ENCODE measurements around the gene PAAF1. TPM values are rescaled to one million over a fixed set of nuclear protein-coding genes. Genes with fewer than 3 reads are reported as not detected.

PAAF1 gene
- total RNA-seq, 2 donors from 2014 or later: 9.5 to 14.6 TPM

DNA sequence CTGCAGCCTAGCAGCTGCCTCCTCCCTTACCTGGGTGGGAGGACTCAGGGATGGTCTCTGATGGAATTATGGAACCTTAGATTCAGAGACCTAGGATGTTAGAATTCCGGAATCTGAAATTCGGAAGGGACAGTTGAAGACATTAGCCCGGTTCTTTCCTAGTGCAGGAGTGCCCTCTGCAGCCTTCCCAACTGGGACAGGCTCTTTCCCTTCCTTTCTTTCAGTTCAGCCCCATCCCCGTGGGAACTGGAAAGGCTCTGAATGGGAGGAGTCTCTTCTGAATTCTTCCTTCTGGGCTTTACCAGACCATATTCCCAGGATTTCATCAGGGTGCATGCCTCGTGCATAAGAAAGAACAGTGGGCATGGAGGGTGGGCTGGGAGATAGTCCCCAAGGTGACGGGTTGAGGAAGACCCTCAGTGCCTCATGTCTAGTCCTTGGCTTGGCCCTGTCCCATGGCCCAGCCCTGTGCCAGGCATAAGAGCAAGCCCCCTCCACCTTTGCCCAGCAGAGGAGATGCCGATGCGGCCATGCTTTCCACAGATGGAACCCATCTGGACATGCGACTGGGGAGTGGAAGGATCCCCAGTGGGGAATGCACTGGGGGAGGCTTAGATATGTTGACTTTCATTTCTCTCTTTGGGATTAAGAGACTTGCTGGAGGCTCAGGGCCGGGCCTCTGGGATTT is 88.4 kb downstream of the PAAF1 start:
- DNase-seq (ENCODE audit: low spot score): peak; percentile 67
- intact Hi-C loops (cut with DNase I): no loop called here

DNA sequence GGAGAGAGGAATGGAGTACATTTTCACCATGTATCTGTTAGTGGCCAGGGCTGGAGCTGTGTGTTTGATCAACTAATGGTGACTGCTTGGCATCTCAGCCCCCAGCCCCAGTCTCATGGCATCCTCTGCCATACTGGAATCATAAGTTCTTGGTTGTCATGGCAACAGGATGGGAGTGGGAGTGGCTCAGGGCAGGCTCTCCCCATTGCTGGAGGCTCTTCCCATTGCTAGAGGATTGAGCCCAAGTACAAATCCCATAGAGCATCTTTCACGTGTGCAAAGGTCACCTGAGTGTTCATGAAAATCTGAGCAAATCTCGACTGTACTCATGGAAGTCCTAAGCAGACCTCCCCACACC is 88.9 kb downstream of the PAAF1 start:
- DNase-seq (ENCODE audit: low spot score): peak; percentile 53
- intact Hi-C loops (cut with DNase I): no loop called here

DNA sequence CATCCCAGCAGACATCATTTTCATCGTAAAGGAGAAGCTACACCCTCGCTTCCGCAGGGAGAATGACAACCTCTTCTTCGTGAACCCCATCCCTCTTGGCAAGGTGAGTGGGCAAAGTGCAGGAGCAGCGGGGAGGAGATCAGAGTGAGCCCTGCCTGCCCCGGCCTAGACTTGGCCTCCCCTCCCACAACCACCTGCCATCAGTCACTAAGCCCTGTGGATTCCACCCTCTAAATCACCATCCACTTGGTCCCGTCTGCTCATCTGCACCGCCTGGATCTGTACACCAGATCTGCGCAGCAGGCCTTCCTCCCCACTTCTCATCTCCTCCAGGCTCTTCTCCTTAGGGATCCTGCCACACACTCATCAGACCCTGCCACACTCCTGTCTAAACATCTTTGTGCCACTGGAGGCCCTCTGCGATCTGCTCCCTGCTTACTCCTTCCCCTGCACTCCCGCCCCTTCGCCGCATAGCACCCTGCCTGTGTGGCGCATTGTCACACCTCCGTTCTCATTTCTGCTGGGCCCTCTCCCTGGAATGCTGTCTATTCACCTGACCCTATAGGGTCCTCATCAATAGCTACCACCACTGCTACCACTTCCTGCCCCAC is 91.7 kb downstream of the PAAF1 start:
- intact Hi-C loops (cut with DNase I): no loop called here
- DNase-seq (ENCODE audit: low spot score): peak; percentile 65

DNA sequence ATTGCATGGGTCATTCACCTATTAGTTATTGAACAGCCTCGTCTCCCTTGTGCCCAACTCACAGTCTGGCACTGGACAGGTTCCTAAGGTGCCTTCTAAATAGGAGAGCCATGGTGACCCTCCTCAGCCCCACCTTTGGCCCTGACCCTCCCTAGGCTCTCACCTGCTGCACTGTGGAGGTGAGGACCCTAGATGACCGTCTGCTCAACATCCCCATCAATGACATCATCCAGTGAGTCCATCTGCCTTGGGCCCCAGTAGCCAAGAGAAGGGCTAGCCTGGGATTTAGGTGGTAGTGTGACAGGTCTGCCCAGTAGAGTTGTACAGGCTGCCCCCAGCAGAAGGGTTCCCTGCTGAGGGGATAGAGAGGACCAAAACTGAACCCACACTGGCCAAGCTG is 92.3 kb downstream of the PAAF1 start:
- DNase-seq (ENCODE audit: low spot score): peak; percentile 12
- intact Hi-C loops (cut with DNase I): no loop called here

DNA sequence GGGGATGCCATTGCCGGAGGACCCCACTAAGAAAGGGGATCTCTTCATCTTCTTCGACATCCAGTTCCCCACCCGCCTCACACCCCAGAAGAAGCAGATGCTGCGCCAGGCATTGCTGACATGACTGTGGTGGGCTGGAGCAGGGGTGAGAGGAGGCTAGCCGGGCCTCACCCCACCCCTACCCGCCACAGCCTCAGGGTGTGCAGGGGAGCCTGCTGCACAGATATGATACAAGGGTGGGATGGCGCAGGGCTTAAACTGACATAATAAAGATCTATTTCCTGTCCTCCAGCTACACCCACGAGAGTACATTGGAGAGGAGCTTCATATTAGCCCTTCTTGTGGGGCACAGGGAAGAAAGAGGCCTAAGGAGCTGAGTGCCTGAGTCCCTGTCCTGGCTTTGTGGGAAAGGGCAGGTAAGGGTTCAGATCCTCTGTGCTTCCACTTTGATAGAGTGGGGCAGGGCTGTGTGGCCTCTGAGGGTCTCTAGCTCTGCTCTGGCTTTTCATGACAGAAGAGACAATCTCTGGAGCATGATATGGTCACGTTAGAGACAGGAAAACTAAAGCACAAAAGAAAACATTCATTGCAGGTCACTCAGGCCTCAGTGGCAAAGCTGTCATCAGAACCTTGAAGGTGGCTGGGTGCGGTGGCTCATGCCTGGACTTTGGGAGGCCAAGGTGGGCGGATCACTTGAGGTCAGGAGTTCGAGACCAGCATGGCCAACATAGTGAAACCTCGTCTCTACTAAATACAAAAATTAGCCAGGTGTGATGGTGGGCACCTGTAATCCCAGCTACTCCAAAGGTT is 93.4 kb downstream of the PAAF1 start:
- DNase-seq (ENCODE audit: low spot score): peak; percentile 70
- intact Hi-C loops (cut with DNase I): no loop called here

DNA sequence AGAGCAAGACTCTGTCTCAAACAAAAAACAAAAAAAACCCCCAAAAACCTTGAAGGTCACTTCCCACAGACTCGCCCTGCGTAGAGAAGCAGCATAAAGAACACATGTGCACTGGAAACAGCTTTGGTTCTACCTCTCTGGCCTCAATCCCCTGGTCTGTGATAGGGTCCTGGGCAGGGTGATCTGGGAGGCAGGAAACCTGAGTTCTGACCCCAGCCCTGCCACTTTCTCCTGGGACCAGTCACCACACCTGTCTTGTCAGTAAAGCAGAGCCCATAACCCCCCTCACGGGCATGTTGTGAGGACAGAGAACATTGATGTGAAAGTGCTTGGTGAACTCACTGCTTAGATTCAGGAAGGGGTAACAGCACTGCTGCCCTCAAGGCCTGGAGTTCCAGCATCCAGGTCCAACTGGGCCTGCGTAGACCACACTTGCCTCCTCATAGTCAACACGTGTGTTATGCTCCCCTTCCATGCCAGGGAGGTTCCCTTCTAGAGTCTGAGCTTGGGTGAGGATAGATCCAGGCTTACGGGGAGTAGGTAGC is 94.4 kb downstream of the PAAF1 start:
- intact Hi-C loops (cut with DNase I): no loop called here
- peak; percentile 48 for DNase-seq (ENCODE audit: low spot score)

DNA sequence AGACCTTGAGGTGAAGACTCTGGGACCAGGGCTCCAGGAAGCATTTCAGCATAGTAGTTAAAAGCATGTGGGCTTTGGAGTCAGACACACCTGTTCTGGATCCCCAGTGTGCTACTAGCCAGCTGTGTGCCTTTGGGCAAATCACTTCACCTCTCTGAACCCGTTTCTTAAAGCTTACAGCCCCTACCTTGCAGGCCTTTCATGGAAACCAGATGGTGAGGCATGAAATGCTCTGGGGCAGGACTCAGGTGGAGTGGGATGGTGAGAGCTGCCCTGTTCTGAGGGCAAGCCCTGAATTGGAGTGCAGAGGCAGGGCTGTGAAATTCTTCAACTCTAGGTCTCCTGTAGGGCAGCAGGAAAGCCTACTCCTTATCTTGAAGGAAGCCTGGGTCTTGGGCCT is 95.4 kb downstream of the PAAF1 start:
- DNase-seq (ENCODE audit: low spot score): peak; percentile 6
- intact Hi-C loops (cut with DNase I): no loop called here

DNA sequence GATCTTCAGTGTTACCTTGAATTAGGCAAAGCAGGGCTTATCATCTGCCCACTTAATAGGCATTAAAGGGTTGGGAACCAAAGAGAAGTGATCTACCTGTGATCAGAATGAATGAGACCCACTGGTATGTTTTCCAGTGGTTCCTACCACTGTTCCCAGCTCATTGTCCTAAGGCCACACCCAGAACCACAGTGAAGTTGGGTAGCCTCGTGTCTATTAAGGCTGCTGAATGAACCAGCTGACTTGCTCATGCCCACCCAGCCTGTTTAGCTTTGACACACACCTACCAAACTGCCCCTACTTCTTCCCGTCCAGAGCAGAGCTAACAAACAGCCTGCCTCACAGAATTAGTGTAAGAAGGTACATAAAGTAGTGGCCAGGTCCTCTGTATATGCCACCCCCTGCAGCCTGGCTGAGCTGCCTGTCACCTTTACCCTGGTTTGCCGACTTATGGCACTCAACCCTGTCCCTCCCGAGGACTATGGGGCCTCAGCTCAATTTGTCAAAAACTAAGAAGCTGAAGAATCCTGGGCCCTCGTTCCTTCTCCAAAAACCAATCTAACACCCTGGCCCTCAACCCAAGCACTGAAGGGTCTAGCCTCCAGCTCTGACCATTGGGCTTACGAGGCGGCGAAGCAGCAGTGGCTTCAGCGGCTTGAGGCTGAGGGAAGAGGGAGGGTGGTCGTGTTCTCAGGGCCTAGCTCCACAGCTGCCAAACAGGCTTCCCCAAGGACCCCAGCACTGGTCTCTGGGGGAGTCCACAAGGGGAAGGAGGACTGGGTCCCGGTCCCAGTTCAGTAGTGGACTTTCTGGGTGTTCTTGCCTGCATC is 96.0 kb downstream of the PAAF1 start:
- peak; percentile 55 for DNase-seq (ENCODE audit: low spot score)
- intact Hi-C loops (cut with DNase I): no loop called here

DNA sequence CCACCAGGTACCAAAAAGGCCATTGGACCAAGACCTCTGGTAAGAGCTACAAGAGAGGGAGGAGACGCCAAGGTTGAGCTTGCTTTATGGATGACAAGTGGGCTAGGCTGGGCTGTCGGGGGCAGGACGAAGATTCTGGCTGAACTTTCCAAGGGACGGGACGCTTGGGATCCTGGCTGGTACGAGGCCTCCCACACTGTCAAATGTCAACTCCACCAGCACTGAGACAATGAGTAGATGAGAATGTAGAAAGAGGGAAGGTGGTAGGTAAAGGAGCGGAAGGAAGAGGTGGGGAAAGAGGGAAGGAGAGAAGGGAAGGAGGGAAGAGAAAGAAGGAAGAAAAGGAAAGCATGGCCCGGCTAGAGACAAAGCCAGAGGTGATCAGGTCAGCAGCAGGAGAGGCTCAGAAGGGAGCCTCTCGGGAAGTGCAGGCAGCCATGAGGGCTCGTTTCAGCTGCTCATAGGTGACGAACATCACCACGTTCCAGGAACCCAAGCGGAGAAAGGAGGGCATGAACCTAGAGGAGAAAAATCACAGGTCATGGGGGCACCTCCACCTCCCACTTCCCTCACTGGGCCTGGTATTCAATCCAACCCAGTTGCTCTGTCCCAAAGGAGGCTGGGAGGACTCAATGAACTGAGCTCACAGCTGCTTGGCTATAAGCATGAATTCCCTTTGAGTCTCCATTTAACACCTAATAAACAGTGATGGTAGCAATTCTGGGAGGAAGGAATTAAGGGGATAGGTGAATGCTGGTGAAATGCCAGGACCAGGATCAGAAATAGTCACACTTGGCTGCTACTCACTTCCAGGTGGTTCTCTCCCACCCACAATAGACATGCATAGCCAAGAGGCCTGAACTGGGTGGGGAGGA is 98.0 kb downstream of the PAAF1 start:
- DNase-seq (ENCODE audit: low spot score): peak; percentile 49
- intact Hi-C loops (cut with DNase I): no loop called here

DNA sequence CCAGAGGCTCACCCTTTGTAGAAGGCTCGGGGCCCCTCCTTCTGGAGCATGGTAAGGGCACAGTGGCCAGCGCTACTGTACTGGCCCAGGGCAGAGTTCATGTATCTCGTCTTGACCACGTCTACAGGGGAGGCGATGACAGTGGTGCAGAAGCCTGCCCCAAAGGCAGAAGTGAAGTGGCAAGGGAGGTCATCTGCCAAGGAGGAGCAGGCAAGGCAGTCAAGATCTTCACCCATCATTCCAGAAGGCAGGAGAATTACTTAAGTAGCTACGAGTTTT is 98.6 kb downstream of the PAAF1 start:
- intact Hi-C loops (cut with DNase I): no loop called here
- DNase-seq (ENCODE audit: low spot score): peak; percentile 26

DNA sequence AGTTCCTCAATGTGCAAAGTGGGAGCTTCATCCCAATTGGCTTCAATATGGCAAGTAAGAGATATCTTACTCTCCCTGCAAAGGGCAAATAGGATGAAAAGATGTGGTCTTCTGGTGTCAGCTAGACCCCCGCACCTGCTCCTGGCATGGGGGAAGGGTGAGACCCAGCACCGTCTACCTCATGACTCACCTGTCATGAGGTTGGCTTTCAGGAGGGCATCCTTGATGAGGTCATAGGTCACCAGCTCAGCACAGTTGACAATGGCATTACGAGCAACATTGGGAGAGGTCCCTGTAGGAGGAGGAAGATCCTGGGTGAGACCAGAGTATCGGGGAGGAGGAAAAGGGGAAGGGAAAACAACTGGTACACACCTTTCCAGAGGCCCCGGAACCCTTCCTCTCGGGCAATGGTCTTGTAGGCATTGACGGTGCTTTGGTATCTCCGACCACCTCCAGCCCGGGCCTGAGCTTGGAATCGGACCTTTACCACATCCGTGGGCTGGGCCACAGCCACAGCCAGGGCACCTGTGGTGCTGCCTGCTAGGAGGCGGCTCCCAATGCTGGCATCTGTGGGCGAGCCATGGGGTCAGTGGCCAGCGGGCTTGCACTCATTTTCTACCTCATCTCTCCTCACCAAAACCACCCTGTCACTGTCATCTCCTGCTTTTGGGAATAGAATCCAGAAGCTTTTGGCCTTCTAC is 99.8 kb downstream of the PAAF1 start:
- peak; percentile 73 for DNase-seq (ENCODE audit: low spot score)
- intact Hi-C loops (cut with DNase I): no loop called here

DNA sequence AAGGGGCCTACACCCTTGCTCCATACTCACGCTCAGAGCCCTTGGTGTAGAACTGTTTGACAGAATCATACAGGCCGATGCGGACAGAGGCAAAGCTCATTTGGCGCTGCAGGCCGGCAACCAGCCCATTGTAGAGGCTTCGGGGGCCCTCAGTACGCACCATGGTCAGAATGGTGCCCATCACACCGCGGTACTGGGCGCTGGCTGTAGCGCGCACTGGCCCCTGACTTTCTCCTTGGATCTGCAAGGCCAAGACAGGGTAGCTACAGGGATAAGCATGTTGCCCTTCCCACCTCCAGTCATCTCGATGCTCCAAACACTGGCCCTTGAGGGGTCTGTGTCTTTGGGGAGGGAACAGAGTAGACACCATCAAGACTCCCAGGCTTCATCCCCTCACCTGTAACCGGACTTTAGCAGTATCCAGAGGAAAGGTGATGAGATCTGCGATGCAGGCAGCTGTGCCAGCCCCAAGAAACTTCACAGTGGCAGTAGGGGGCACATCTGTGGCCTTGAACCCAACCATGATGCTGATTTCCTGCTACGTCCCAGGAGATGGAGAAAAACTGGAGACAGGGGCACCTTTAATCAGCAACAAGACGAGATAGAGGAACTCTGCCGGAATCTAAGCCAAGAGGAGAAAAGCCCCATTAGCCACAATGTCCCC is 101.2 kb downstream of the PAAF1 start:
- peak; percentile 37 for DNase-seq (ENCODE audit: low spot score)
- intact Hi-C loops (cut with DNase I): no loop called here

DNA sequence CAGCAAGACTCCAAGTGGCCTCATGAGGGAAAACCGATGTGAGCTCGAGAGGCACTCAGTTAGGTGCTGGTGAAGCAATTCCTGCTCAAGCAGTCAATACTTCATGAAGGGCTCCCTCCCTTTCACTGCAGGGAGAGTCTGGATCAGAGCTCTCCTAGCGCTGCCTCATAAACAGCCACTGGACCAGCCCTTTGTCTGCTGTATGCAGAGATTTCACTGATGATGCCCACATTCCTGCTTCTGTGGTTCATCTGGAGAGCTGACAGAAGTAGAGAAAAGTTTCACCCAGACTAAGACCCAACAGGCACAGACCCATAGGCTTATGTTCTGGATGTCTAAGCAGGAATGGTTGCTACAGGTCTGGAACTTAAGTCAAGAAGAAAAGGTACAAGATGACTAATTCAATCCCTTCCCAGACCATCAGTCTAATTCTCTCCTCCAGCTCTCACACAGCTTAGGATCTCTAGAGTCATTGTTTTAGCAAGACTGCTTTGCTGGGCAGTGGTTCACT is 101.8 kb downstream of the PAAF1 start:
- peak; percentile 18 for DNase-seq (ENCODE audit: low spot score)
- intact Hi-C loops (cut with DNase I): no loop called here

DNA sequence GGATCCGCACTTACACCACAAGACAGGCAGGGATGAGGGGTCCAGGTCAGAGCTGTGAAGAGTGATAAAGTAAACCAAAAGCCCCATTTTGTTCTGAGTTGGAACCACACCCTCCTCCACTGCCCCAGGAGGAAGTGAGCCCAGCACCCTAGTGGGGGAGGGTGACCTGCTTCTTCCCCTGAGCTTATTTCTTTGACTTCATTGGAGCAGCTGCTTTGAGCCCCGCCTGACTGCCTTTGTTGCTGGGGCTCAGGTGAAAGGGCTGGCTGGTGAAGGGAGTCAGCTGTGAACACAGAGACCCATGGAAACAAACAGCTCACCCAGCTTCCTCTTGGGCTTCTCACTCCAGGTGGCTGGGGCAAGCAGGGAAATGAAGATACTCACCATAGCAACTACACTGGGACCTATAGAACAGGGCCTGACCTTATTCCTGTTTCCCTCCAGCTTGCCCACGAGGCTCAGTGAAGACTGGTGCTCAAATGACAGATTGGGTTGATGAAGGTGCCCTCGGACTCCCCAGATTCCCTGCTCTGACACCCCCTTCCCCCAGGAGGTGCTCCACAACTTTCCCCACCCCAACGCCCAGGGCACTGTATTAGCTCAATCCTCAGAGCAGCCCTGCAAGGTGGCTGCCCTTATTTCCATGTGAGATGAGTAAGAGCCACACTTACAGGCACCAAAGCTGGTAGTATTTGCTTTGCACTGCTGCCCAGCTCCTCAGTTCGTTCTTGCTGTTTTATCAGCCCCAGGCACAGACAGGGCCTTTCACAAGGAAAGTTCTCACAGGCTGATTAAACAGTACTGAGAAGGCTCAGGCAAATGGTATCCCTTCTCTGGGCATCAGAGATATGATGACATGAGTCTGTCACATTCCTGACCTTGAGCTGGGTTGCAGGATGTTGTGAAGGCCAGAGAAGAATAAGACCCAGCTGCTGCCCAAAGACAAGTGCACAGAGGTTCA is 103.5 kb downstream of the PAAF1 start:
- DNase-seq (ENCODE audit: low spot score): peak; percentile 84
- intact Hi-C loops (cut with DNase I): loop anchor here in 1 of 2 donors (5.0 kb wide), 1 partner anchor 37 kb away; no protein-coding TSS in a partner anchor

Measured in posterior vena cava (tissue), 2 donors.